ENCODE measurements around the gene PMS2. TPM values are rescaled to one million over a fixed set of nuclear protein-coding genes. Genes with fewer than 3 reads are reported as not detected.

The PMS2 gene
- total and polyA plus RNA-seq, 9 of the 15 experiments (the other 6 are each of a cell fraction or from before 2014, with no cell fraction given), result 4.9 to 27.6 (median 16.5) TPM

- TF ChIP-seq SIN3A (IDR thresholded peaks at IDR 0.05; ENCODE audit: borderline replicate concordance in 2 of 2, control insufficient read depth in 1 of 2, low read depth in 2 of 2, low read length in 2 of 2) (0 out of 4 replicates have a peak, but pooled peaks of 1 of the 2 experiments have one; percentile 3), ZNF347 (CRISPR knock-in tag; IDR thresholded peaks at IDR 0.05; ENCODE audit: low read depth) (no peak), CBX5 (IDR thresholded peaks at IDR 0.05; ENCODE audit: borderline replicate concordance, low read depth) (no peak), TSC22D4 (tag; IDR thresholded peaks at IDR 0.05) (no peak), ZNF707 (CRISPR knock-in tag; conservative IDR thresholded peaks at IDR 0.05) (no peak), HLTF (IDR thresholded peaks at IDR 0.05) (no peak), NFE2 (IDR thresholded peaks at IDR 0.05; ENCODE audit: low read depth) (peak; percentile 72), HDAC3 (IDR thresholded peaks at IDR 0.05; ENCODE audit: borderline replicate concordance, partially characterized antibody) (peak; percentile 95), TRIM24 (IDR thresholded peaks at IDR 0.05) (peak; percentile 72 to 82), PURB (CRISPR knock-in tag; IDR thresholded peaks at IDR 0.05; ENCODE audit: low read depth) (no peak), MAZ (CRISPR knock-in tag; conservative IDR thresholded peaks at IDR 0.05 in 1 of 2, IDR thresholded peaks at IDR 0.05 in 1 of 2) (no peak), CXXC5 (CRISPR knock-in tag; IDR thresholded peaks at IDR 0.05) (0 out of 2 replicates have a peak, but pooled peaks have one; percentile 25), VEZF1 (CRISPR knock-in tag; IDR thresholded peaks at IDR 0.05) (peak; percentile 44; the same call in 1 of the 2 replicates), TAL1 (IDR thresholded peaks at IDR 0.05) (peak; percentile 98), ZNF311 (CRISPR knock-in tag; IDR thresholded peaks at IDR 0.05) (peak; percentile 64; the same call in 1 of the 2 replicates), ATF7 (IDR thresholded peaks at IDR 0.05) (peak; percentile 88), RB1 (IDR thresholded peaks at IDR 0.05; ENCODE audit: low read depth) (no peak), GATAD2B (IDR thresholded peaks at IDR 0.05; ENCODE audit: borderline replicate concordance) (peak; percentile 82), GABPB1 (CRISPR knock-in tag; IDR thresholded peaks at IDR 0.05) (no peak), MEF2A (IDR thresholded peaks at IDR 0.05; ENCODE audit: control insufficient read depth, low read depth, low read length) (peak; percentile 49; the same call in 1 of the 2 replicates), MCM7 (IDR thresholded peaks at IDR 0.05) (no peak), ZNF583 (CRISPR knock-in tag; IDR thresholded peaks at IDR 0.05) (no peak), RERE (CRISPR knock-in tag; IDR thresholded peaks at IDR 0.05; ENCODE audit: borderline replicate concordance) (no peak), ZNF695 (CRISPR knock-in tag; IDR thresholded peaks at IDR 0.05) (no peak)
- TF ChIP-seq, protein P1, sequence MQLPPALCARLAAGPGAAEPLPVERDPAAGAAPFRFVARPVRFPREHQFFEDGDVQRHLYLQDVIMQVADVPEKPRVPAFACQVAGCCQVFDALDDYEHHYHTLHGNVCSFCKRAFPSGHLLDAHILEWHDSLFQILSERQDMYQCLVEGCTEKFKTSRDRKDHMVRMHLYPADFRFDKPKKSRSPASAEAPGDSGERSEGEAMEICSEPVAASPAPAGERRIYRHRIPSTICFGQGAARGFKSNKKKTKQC (CRISPR knock-in tag; IDR thresholded peaks at IDR 0.05), result no peak
These were observed 47.8 kb upstream of the PMS2 start (continued) for GRCh38 chr7:6056616-6057015.
